ENCODE results near the gene NAA20.
"Not testable (repeated sequence)": the region's sequence is repeated elsewhere in the genome, so short reads cannot be mapped to it uniquely, and the experiment has no call there.

Gene NAA20

DNA sequence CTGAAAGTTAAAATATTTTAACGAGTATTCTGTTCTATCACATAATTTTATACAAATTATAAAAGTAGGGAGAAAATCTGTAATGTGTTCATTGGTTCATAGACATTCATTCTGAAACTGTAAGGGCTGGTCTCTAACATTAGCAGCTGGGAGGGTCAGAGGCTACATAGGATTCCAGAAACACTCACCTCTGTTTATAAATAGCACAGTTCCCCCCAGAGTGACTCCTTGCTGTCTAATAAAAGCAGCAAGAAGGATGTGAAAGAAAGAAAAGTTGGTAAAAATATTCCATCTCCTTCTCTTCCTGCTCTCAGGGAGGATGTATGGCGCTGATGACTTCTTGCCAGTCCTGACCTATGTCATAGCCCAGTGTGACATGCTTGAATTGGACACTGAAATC, 25.3 kb upstream of the NAA20 start:
- no peak for DNase-seq

DNA sequence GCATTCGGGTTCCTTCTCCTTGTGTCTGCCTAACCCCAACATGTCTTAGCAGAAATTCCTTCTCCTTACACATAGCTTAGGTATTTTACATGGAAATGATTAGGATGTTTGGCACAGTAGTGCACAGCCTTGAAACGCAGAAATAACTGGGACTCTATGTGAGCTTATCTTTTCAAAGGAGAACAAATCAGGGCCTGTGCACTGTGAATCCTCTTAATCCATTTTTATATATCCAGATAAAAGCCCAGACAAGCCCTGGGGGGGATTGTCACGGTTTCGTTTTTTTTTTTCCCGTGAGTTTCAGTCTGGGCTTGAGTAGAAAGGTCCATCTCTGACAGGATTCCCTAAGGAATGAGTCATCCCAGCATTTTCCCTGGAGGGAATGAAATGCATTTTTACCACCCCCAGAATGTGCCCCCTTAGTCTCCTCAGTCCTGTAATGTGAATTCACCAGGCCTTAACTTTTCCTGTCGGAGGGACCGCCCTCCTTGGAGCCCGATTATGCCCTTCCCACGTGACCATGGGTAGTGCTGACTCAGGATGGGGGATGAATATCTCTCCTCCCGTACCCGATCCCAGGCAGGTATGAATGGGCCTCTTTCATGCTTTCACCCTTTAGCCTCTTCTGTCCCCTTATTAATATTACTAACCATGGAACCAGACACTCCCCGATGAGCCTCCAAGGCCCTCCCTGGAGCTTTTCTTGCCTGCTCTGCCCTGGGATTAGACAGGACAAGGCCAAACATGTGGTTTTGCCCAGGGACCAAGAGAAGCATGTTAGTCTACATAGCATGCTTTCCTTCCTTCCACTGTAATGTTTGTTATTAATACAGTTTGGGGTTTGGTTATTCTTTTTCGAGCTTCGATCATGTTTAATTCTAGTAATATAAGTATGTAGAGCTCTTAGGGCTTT, 23.9 kb upstream of the NAA20 start:
- peak in 7 of 14 donors; percentile 29 to 70 (median 41) for DNase-seq

DNA sequence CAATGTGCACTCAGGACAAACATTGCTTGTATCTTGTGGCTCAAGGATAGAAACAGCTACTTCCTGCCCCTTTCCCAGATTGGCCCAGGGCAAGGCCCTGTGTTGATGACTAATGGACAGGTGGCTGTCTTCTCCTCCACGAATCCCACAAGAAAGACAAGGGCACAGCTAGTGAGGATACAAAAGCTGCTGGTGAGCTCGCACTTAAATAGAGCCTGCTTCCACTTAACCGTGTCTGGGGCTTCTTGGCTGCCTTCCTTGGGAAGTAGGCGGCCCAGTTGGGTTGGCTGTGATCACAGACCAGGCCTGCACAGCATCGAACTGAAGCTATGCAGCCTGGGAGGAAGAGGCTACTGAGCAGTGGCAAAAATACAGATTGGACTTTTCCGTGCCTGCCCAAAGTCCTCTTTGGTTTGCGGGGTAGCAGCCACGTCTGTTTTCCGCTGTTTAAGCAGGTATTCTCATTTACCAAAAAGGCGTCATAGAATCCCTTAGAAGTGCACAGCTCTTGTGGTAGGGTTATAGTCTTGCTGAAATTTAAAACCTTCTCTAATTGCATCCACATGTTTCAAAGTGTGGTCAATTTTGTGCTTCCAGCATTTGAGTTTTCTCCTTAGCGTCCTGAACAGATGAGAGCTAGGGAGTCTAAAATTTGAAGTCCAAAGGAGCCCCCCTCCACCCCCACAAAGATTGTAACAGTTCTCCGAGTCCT, 23.0 kb upstream of the NAA20 start:
- DNase-seq, result peak in 5 of 14 donors; percentile 31 to 60 (median 38)

DNA sequence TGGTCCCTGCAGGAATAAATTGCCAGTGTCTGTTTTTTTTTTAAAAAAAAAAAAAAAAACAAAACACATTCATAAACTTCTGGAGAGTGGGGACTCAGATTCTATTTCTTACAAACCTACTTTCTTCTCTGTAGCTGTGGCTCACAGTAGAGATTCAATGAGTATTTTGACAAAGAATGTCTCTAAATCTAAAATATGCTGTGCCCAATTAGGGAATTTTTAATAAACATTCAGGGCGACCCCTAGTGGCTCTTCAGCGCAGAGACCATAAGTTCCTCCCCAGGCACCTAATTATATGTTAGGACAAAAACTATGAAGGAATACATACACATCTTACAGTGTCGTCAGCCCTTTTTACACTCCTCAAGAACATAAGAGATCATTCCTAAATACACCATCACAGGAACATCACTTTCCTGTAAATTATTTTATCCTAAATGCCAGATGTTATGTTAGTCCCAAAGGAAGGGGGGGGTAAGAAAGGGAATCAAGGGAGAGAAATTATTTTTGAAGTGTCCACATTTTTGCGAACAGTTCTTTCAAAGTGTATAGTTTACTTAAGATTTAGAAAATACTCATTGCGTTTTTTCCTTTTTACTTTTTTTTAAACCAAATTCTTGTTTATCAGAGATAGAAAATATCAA, 21.8 kb upstream of the NAA20 start:
- DNase-seq, result peak in 1 of 14 donors; percentile 8

DNA sequence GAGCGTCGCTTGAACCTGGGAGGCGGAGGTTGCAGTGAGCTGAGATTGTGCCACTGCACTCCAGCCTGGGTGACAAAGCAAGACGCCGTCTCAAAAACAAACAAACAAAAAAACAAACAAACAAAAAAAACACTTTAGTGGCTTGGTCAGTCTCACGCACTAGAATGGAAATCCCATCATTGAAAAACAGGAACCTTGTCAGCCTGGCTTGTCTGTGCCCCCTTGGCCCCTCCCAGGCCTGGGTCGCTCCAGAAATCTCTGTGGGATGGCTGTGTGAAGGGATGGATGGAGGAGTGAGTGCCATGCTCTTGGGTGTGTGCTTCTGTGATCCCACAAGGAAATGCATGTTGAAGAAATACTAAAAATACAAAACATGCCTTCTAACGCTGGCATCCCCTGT, 20.9 kb upstream of the NAA20 start:
- no peak for DNase-seq

DNA sequence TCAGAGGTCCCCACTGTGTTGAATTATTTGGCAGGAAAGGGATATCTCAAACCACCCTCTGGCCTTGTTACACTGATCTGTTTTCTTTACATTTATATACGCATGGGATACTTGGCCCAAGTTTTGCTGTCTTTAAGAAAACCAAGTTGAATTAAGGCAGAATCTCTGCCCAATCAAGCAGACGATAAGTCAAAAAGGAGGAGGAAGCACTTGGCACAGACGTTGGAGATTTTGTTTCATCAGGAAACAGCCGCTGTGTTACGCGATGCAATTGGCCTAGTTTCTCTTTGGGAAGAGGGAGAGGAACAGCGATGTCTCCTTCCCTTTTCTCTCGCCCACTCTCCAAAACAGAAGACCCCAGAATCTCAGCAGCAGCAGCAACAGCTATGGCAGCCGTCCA, 20.2 kb upstream of the NAA20 start:
- DNase-seq, result no peak

DNA sequence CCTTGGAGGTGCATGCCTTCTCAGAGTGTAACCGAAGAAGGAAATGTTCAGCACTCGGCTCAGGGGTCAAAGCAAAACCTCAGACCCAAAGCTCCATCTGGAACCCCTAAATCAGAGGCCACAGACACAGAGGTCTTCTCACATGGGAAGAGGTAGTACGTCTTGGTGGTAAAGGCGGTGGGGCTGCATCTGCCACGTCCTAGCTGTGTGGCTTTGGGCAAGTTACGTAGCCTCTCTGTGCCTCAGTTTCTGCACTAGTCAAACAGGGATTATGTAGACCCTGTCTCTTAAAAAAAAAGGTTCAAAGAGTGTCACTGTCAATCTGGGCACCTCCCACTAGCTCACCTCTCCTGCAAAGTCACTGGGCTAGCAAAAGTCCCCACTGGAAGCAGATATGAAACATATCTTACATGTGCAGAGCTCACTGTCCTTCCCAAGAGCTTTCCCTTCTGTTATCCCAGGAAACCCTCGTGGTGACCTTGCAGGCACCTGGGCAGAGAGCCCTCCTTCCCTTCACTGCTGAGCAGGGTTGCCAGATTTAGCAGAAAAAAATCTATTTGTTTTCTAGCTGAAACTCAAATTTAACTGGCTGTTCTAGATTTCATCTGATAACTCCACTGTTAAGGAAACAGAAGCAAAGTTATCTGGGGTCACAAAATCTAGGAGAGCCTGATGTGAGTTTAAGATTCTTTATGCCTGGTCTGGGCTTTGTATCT, 18.0 kb upstream of the NAA20 start:
- no peak for DNase-seq

DNA sequence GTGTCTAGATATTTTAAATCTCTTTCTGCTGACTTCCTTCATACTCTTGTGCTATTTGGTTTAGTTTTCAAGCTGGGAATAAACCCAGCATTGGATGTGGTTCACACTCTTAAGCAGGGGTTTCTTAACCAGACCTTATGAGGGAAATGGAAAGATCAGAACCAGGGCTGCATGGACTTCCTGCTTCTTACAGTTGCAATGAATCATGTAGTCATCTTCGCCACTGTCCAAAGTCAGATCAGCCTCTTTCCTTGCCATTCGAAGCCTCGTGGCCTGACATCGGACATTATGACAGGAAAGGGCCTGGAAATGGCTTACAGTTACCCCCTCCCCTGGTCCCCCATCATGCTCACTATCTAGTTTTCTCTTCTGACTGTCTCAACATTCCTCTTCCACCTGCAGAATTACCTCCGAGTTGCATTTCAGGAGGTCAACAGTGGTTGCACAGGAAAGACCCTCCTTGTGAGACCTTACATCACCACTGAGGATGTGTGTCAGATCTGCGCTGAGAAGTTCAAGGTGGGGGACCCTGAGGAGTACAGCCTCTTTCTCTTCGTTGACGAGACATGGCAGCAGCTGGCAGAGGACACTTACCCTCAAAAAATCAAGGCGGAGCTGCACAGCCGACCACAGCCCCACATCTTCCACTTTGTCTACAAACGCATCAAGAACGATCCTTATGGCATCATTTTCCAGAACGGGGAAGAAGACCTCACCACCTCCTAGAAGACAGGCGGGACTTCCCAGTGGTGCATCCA, 16.8 kb upstream of the NAA20 start:
- DNase-seq, result no peak

DNA sequence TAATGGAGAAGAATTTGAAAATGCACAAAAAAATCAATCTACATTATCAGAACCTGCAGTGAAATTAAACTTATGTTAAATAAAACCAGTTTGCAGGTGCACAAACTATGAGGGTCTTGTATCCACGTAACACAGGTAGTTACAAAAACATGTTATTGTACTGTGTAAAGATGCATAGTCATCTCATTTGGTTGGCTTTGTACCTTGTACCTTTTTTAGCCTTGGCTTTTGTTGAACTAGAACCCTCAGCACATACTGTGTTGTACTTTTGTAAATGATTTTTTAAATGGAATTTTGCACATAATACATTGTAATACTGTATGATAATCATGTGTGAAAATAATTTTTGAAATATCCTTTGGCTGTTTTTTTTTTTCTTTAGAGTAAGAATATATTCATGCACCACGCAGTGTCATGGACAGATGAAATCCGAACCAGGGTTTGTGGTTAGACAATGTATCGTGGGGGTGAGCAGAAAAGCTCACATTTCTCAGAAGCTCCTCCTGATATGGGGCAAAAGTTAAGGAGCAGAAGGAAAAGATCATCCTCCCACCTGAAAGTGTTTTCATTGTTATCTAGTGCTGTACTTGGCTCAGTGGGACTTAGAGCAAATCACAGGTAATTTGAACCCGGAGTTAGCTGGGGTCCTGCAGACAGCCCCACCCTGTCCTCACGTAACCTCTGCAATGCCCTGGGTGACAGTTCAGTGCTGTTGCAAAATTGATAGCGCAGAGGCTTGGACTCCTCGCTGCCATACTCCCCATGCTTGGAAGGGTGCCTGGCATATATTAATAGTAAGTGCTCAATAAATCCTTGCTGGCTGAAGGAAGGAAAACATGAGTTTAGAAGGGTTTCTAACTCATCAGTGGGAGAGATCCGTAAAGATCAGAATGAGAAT, 14.8 kb upstream of the NAA20 start:
- DNase-seq, result no peak

DNA sequence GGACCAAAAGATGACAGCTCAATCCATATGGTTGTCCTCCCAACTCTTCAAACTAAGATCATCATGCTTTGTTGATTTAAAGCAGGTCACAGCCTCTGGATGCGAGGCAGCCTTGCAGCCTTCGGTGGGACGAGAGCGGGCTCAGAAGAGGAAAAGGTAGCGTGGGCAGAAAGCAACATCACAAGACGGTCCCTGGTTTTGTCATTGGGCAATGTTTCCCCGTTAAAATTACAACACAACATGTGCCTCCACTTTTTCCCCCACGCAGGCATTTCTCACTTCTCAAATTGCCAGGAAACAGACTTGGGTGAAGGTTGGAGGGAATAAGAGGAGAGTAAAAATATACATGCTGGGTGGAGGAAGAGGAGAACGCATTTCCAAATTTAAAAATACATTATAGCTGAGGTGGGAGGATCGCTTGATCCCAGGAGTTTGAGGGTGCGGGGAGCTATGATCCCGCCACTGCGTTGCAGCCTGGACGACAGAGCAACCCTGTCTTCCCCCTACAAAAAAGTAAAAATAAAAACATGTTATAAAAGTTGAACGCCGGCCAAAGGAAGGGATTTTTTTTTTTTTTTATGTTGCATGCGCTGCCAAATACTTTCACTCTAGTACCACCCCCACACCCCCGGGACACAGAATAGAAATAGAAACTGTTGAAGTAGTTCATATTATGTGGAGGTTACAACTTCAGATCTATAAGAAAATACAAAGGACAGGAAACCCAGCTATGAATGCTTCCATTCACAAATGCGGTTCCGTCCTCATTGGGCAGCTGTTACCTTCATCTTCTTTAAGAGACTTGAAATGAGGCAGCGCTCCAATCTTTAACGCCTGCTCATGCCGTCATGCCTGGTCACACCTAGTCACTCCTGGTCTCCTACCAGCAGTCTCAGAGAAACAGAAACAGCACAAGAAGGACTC, 13.9 kb upstream of the NAA20 start:
- peak in 4 of 14 donors; percentile 33 to 47 (median 44) for DNase-seq

DNA sequence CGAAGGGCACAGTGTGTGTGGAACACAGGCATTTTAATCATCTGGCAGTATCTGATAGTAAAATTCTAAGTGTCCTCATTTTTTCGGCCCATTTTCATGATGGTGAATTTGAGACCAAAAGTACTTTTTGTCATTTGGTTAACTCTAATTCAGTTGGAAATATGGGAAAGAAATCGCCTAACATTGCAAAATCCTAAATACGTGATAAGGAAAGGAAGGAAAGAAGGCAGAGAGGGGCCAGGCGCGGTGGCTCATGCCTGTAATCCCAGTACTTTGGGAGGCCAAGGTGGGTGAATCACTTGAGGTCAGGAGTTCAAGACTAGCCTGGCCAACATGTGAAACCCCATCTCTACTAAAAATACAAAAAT, 13.2 kb upstream of the NAA20 start:
- not testable (repeated sequence) for DNase-seq

DNA sequence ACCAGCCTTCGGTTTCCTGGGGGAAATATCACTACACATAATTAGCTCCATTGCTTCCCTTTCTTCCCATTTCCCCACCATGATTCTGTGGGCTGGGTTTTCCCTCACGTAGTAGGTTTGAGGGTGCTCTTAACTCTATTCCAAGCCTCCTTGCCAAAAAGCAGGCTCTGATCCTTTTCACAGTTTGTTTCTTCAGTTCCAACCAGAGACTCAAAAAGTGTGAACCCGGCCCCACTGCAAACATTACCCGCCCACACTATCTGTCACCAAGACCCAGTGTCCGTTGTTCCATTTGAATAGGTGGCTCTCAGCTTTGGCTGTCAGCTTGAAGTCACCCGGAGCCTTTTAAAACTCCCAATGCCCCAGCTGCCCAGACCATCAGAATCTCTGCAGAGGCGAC, 11.8 kb upstream of the NAA20 start:
- no peak for DNase-seq

DNA sequence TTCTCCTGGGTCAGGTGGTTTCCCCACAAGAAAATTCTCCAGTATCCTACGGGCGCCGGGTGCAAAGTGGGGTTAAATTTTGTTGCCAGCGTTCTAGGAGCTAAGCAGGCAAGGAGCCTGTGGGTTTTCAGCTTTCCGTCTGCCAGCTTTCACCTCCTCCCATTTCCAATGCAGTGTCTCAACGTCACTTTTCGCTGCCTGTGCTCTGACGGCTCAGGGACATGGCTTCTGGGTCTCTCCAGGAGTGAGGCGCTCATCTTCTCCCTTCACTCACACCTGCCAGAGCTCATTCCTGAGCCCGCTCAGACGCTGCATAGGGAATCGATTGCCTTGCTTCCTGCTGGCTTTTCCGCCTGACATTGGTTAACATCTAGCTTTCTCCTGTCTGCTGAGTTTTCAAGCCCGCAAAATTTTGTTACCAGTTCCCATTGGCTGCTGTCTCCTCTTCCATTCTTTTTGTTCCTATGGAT, 7.3 kb upstream of the NAA20 start:
- peak in 2 of 14 donors; percentile 30 to 37 for DNase-seq

DNA sequence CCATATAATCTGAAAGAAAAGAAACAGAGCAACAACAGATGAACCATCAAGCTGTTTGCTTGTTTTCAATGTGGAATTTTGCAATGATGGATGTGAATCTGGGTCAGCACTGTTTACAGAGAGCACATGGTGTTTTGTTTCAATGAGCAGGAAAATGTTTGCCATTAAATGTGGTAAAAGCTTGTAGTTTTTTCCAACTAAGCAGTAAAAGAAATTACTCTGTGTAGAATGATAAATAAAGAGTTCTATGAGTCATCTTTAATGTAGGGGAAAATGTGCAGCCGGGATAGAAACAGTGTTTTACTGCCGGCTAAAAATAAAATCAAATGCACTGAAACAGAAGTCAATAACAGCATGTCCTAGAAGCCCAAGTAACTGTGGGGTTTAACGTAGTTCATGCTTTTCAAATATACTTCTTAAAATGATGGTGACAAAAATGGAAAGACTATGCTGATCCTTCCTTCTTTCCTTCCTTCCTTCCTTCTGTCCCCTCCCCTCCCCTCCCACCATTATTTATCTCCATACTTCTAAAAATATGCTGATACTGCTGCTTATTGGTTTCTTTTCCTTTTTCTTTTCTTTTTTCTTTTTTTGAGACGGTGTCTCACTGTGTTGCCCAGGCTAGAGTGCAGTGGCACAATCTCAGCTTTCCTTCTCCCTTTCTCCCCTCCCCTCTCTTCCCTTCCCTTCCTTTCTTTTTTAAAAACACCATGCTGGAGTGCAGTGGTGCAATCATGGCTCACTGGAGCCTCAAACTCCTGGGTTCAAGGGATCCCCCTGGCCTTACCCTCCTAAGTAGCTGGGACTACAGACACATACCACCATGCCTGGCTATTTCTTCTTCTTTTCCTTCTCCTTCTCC, 6.3 kb upstream of the NAA20 start:
- DNase-seq, result peak in 1 of 14 donors; percentile 81

DNA sequence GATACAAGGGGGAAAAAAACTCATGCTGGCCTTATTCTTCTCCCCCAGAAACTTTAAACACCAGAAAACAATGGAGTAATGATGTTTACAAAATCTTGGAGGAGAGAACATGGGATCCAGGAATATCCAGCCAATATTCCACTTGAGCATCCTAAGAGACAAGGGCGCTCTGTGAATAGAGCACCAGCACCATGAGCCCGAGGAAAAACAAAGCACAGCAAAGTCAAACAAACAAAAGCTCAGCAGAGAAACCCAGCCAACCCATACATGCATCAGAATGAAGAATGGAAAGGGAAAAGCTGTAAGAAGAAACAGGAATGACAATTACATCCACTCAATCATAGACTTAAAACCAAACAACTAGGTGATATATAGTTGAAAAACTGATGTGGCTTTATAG, 4.6 kb upstream of the NAA20 start:
- DNase-seq, result peak in 4 of 14 donors; percentile 17 to 31 (median 20)

DNA sequence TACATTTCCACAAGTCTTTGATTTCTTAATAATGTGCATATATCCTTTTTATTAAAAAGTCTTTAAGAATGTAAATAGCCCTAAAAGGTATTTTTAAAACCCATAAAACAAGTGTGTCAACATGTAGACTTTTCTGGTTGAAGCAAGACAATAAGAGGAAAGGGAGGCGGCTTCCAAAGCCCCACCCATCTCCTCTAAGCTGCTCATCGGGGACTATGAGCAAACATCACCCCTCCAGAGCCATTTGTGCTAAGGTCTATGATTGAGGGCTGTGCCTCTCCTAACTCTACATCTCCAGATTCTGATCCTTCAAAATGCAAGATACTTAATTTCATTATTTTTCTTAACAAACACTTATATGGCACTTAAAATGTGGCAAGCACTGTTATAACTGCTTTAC, 2.5 kb upstream of the NAA20 start:
- DNase-seq, result no peak

DNA sequence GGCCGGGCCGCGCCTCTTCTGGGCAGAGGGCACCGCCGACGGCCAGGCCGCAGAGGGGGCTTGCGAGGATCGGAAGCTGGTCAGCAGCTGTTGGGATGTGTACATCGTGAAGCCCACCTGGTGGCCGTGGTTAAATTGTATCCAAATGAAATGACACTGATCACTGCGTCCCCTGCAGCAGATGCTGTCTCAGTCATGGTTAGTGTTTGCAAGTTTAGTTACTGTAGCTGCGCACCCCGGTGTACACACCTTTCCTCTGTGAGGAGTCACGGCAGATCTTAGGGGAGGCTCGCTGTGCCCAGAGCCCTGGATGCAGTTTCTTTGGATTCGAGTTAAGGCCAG, 653 bp downstream of the NAA20 start:
- no peak for DNase-seq

DNA sequence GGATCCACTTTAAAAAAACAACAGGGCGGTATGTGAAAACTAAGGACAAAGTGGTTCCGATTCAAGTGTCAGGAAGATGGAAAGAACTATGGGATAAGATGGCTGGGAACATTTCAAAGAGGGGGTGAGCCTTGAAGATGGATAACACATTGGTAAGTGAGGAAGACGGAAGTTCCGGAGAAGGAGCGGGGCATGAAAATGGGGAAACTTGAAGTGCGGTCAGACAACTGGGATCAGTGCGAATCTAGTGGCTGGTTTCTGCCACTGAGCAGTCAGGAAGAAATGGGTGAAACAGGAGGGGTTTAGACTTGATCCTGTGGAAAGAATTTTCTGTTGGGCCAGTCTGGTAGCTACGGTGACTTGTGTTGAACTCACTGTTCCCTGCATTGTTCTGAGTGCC, 1.2 kb downstream of the NAA20 start:
- no peak for DNase-seq

DNA sequence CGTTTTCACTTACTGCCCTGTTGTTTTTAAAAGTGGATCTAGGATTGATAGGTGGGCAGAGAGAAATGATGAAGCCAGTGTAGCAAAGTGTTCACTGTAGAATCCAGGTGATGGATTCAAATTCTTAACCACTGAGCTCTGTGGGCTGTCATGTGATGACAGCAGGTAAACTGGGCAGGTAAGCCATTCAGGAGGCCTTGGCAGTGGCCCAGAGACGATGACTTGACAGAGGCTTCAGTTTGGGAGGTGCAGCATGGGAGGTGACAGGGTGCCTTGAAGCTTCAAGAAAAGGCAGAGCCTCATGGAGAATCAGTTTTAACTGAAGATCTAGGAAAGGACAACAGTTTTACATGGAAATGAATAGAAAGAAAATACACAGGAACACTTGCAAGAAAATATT, 2.0 kb downstream of the NAA20 start:
- no peak for DNase-seq

All from C1 segment of cervical spinal cord (tissue), 14 donors.